AG04450 (cell line): ENCODE measurements around the gene TRAPPC2L. TPM values are rescaled to one million over a fixed set of nuclear protein-coding genes. Genes with fewer than 3 reads are reported as not detected.

Experiments used
- CTCF ChIA-PET: fragments of 300-600, 350-600 bp; formaldehyde crosslinking; extraction: SDS; loops from one replicate; lab custom pipeline; 2022; ENCODE audit warnings: antibody characterized with exemption, inconsistent platforms; lab: Charles Lee
- POLR2A ChIA-PET: fragments of 350-600 bp; formaldehyde crosslinking; extraction: SDS; loops from one replicate; lab custom pipeline; 2021; ENCODE audit warnings: antibody characterized with exemption, inconsistent platforms; lab: Yijun Ruan, JAX
- DNase-seq: peaks from one replicate; pipeline ENCODE4 v3.0.0-alpha.2; 2011; ENCODE audit warnings: low read depth, low spot score
- H3K27ac ChIP-seq: one replicate; pipeline ENCODE4 v1.5.1; 2012; ENCODE audit warnings: low read depth, low read length, control low read depth
- H3K27me3 ChIP-seq: one replicate; pipeline ENCODE4 v1.6.0; 2012; ENCODE audit warnings: low read length; ENCODE audit not compliant: control insufficient read depth, insufficient read depth
- H3K4me3 ChIP-seq: 2 replicates; pipeline ENCODE4 v1.5.1; 2011; ENCODE audit warnings: mild to moderate bottlenecking, low read depth, low read length, control low read depth
- H3K9me3 ChIP-seq: 2 replicates; pipeline ENCODE4 v1.5.1; 2012; ENCODE audit warnings: low read length; ENCODE audit not compliant: control insufficient read depth, insufficient read depth
- polyA plus RNA-seq: library from polyadenylated mRNA; depleted of rRNA; stranded (reverse); fragments of >200 nt; gene quantifications from 2 replicates; pipeline ENCODE4 v1.2.3, GENCODE V29; 2011
- TF ChIP-seq, protein P1 (sequence below): IDR thresholded peaks from 2 replicates; pipeline ENCODE4 v1.5.1; 2011; ENCODE audit warnings: low read depth, low read length, control low read depth, inconsistent platforms

The TRAPPC2L gene
- polyA plus RNA-seq, 1 experiment = 72.8 TPM

DNA sequence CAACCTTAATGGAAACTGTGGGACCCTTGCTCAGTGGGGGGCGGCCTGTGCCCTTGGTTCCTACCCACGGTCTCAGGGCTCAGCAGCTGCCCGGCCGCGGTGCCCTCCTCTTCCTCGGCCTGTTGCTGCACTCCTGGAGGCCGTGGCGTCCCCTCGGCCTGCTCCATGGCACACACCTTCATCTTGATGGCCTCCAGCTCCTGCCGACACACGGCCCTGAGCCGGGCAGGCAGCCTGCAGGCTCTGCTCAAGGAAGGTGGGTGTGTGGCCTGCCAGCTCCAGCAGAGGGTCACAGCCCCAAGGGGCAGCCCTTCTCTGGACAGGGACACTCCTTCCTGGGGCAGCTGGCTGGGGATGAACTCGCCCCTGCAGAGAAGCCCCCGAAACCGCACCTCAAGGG is 8.8 kb downstream of the TRAPPC2L start:
- TF ChIP-seq, protein P1, sequence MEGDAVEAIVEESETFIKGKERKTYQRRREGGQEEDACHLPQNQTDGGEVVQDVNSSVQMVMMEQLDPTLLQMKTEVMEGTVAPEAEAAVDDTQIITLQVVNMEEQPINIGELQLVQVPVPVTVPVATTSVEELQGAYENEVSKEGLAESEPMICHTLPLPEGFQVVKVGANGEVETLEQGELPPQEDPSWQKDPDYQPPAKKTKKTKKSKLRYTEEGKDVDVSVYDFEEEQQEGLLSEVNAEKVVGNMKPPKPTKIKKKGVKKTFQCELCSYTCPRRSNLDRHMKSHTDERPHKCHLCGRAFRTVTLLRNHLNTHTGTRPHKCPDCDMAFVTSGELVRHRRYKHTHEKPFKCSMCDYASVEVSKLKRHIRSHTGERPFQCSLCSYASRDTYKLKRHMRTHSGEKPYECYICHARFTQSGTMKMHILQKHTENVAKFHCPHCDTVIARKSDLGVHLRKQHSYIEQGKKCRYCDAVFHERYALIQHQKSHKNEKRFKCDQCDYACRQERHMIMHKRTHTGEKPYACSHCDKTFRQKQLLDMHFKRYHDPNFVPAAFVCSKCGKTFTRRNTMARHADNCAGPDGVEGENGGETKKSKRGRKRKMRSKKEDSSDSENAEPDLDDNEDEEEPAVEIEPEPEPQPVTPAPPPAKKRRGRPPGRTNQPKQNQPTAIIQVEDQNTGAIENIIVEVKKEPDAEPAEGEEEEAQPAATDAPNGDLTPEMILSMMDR = no peak
- ChIA-PET POLR2A (interaction anchor here (0.9 kb wide), 1 partner anchor 9 kb away, joined by 3 read pairs; the partner anchor contains the start of gene TRAPPC2L), CTCF (no interaction called here)
- Histone ChIP-seq H3K9me3 (no peaks in the 10 kb centered on the region; the same call in 1 of the 2 replicates), H3K27me3 (peaks cover 18% of the 10 kb centered on the region), H3K4me3 (no peak overlapping the region), H3K27ac (no peak overlapping the region)
- DNase-seq = no peak

DNA sequence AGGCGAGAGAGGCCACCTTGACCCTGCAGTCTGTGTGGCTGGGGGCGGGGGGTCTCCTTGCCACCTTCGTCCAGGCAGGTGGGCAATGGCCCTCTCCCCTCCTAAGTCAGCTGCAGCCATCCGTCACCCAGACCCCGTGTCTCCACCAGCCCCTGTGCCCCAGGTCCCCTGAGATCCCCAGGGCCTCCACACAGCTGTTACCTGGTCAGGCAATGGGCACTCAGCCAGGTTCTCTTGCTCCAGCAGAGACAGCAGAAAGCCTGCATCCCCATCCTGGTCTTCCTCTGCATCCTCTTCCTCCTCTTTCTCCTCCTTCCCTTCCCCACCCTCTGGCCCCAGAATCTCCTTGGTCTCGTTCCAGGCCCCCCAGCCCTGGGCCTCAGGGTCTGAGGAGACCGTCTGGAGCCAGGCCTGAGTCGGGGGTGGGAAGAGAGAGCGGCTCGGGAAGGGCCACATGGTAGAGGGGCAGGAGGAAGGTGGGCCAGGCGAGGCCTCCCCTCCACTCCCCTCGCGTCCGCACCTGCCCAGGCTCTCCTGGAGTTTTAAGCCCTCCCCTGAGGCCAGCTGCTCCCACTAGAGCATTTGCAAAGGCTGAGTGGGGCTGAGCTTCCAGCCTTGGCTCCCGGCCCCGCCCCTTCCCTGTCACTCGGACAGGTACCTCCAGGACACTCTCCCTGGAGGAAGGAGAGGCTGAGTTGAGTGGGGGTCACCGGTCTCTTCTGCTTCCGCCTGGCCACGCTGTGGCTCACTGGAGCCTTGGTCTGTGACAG is 9.4 kb downstream of the TRAPPC2L start, which contains the start of gene PABPN1L:
PABPN1L (minus strand) TSS at position 510 of the 770 bp plus-strand sequence; CDS start at position 456, 54 bp downstream.
- ChIA-PET CTCF (interaction anchor here (0.9 kb wide), 1 partner anchor 9 kb away, joined by 3 read pairs; no protein-coding TSS in a partner anchor), POLR2A (no interaction called here)
- DNase-seq = no peak
- peaks cover 20% of the 10 kb centered on the region for H3K27me3 ChIP-seq
- TF ChIP-seq, protein P1 = no peak
- no peaks in the 10 kb centered on the region; the same call in 1 of the 2 replicates for H3K9me3 ChIP-seq
- no peak within 1 kb of the TSS for H3K27ac ChIP-seq
- no peak within 1 kb of the TSS for H3K4me3 ChIP-seq

DNA sequence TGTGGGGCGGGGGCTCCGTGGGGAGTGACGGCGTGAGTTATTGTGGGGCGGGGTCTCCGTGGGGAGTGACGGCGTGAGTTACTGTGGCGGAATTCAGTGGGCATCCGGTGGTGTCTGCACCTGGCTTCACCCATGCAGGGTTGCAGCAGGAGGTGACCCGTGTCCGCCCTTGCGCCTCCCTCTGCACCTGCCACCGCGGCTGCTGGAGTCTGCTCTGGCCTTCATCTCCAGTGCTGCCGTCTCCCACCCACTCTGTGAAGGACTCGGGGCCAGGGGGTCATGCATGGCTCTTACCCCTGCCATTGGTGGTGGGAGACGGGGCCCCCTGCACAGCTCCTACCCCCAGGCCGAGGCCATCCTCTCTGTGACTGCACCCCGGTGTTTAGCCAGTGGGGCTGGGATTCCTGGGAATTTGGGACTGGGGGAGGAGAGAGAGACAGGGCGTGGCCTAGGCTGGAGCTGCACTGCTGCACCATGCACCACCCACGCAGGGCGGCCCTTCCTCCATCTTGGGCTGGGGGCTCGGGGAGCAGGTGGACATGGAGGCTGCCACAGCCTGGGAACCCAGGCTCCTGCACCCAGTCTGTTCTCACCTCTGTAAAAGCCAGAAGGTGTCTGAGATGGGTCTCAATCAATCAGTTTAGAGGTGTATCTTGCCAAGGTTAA is 10.8 kb downstream of the TRAPPC2L start:
- H3K4me3 ChIP-seq = no peak overlapping the region
- CTCF ChIA-PET = no interaction called here
- H3K27ac ChIP-seq = no peak overlapping the region
- TF ChIP-seq, protein P1 = no peak
- no peak for DNase-seq
- POLR2A ChIA-PET = no interaction called here
- peaks cover 31% of the 10 kb centered on the region for H3K27me3 ChIP-seq
- no peaks in the 10 kb centered on the region; the same call in 1 of the 2 replicates for H3K9me3 ChIP-seq

DNA sequence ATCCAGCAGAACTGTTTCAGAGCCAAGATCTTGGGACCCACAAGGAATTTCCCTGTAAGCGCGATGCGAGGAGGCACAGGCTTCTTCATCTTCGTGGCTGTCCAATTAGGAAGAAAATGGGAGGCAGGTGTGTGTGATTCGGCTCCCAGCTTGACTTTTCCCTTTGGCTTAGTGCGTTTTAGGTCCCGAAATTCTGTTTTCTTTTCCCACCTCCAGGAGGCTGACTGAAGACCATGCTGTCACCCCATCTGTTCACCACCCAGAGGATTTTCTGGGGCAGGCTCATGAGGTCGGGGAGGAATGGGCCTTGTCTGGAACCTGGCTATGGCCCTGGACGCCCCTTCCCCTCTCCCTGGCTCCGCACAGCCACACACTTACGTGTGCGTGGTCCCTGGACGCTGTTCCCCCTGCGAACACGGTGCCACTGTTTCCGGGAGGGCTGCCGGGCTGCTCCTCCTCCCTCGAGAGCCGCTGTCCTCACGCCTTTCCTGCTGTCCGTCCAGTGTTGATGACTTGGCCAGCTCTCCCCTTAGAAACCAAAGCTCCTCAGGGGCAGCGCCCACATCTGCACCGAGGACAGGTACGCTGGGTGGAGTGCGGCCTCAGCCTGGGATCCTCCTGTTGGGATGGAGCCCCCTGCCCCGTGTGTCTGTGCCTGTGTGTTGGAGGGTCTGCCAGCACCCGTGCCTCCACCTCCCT is 12.2 kb downstream of the TRAPPC2L start:
- no peak overlapping the region for H3K27ac ChIP-seq
- H3K4me3 ChIP-seq = no peak overlapping the region
- H3K9me3 ChIP-seq = no peaks in the 10 kb centered on the region; the same call in 1 of the 2 replicates
- TF ChIP-seq, protein P1 = no peak
- H3K27me3 ChIP-seq = peaks cover 35% of the 10 kb centered on the region
- POLR2A ChIA-PET = no interaction called here
- no peak for DNase-seq
- CTCF ChIA-PET = no interaction called here
